HEK293 (cell line): ENCODE measurements around the gene PIM1.

ENCODE experiments used
- HOXD13 ChIP-seq: sonication (generic); formaldehyde crosslinking; IDR thresholded peaks from 2 replicates; pipeline ENCODE4 v1.8.0; 2022; ENCODE audit warnings: missing genetic modification reagents, borderline replicate concordance
- KLF16 ChIP-seq: fragments of 450-650 bp; formaldehyde crosslinking; IDR thresholded peaks from 2 replicates; pipeline ENCODE4 v1.5.1; 2017; ENCODE audit warnings: missing biosample characterization, missing genetic modification characterization
- TF ChIP-seq, protein P1 (sequence below): fragments of 450-650 bp; formaldehyde crosslinking; IDR thresholded peaks from 2 replicates; pipeline ENCODE4 v1.5.1; 2016; ENCODE audit warnings: missing biosample characterization, missing genetic modification characterization
- TF ChIP-seq, protein P2 (sequence below): fragments of 450-650 bp; formaldehyde crosslinking; optimal IDR thresholded peaks from 2 replicates; pipeline ENCODE3; 2016; ENCODE audit warnings: missing biosample characterization, mild to moderate bottlenecking, missing genetic modification characterization
- TF ChIP-seq, protein P3 (sequence below): fragments of 450-650 bp; formaldehyde crosslinking; IDR thresholded peaks from 2 replicates; pipeline ENCODE4 v1.5.1; 2016; ENCODE audit warnings: missing biosample characterization, missing genetic modification characterization
- TF ChIP-seq, protein P4 (sequence below): fragments of 450-650 bp; formaldehyde crosslinking; IDR thresholded peaks from 2 replicates; pipeline ENCODE4 v1.5.1; 2016; ENCODE audit warnings: missing biosample characterization, missing genetic modification characterization, low read depth
- TF ChIP-seq, protein P5 (sequence below): fragments of 450-650 bp; formaldehyde crosslinking; IDR thresholded peaks from 2 replicates; pipeline ENCODE4 v1.5.1; 2016; ENCODE audit warnings: missing biosample characterization, missing genetic modification characterization

DNA sequence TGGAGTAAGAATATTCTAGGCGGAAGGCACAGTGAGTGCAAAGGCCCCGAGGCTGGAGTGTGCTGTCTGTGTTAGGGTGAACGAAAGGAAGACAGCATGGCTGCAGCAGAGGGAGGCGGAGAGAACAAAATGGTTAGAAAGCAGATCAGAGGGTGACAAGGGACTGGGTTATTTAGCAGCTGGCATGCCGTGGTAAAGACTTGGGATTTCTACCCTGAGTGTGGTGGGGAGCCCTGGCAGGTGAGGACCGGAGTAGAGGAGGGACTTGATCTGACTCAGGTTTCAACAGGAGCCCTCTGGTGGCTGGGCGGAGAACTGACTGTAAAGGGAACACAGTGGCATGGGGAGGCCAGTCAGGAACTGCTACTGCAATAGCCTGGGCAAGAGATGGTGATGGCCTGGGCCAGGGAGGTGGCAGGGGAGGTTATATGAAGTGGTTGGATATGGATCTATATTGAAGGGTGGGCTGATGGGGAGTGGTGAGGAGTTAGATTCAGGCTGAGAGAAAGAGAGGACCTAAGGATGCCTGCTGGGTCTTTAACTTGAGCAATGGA is 38.0 kb downstream of the PIM1 start:
- TF ChIP-seq, protein P1, sequence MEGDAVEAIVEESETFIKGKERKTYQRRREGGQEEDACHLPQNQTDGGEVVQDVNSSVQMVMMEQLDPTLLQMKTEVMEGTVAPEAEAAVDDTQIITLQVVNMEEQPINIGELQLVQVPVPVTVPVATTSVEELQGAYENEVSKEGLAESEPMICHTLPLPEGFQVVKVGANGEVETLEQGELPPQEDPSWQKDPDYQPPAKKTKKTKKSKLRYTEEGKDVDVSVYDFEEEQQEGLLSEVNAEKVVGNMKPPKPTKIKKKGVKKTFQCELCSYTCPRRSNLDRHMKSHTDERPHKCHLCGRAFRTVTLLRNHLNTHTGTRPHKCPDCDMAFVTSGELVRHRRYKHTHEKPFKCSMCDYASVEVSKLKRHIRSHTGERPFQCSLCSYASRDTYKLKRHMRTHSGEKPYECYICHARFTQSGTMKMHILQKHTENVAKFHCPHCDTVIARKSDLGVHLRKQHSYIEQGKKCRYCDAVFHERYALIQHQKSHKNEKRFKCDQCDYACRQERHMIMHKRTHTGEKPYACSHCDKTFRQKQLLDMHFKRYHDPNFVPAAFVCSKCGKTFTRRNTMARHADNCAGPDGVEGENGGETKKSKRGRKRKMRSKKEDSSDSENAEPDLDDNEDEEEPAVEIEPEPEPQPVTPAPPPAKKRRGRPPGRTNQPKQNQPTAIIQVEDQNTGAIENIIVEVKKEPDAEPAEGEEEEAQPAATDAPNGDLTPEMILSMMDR (tag by site-specific recombination): peak; percentile 85
- TF ChIP-seq, protein P2, sequence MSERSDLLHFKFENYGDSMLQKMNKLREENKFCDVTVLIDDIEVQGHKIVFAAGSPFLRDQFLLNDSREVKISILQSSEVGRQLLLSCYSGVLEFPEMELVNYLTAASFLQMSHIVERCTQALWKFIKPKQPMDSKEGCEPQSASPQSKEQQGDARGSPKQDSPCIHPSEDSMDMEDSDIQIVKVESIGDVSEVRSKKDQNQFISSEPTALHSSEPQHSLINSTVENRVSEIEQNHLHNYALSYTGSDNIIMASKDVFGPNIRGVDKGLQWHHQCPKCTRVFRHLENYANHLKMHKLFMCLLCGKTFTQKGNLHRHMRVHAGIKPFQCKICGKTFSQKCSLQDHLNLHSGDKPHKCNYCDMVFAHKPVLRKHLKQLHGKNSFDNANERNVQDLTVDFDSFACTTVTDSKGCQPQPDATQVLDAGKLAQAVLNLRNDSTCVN: no peak
- TF ChIP-seq KLF16: no peak
- TF ChIP-seq, protein P3, sequence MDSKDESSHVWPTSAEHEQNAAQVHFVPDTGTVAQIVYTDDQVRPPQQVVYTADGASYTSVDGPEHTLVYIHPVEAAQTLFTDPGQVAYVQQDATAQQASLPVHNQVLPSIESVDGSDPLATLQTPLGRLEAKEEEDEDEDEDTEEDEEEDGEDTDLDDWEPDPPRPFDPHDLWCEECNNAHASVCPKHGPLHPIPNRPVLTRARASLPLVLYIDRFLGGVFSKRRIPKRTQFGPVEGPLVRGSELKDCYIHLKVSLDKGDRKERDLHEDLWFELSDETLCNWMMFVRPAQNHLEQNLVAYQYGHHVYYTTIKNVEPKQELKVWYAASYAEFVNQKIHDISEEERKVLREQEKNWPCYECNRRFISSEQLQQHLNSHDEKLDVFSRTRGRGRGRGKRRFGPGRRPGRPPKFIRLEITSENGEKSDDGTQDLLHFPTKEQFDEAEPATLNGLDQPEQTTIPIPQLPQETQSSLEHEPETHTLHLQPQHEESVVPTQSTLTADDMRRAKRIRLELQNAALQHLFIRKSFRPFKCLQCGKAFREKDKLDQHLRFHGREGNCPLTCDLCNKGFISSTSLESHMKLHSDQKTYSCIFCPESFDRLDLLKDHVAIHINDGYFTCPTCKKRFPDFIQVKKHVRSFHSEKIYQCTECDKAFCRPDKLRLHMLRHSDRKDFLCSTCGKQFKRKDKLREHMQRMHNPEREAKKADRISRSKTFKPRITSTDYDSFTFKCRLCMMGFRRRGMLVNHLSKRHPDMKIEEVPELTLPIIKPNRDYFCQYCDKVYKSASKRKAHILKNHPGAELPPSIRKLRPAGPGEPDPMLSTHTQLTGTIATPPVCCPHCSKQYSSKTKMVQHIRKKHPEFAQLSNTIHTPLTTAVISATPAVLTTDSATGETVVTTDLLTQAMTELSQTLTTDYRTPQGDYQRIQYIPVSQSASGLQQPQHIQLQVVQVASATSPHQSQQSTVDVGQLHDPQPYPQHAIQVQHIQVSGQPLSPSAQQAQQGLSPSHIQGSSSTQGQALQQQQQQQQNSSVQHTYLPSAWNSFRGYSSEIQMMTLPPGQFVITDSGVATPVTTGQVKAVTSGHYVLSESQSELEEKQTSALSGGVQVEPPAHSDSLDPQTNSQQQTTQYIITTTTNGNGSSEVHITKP (tag by site-specific recombination): no peak
- TF ChIP-seq, protein P4, sequence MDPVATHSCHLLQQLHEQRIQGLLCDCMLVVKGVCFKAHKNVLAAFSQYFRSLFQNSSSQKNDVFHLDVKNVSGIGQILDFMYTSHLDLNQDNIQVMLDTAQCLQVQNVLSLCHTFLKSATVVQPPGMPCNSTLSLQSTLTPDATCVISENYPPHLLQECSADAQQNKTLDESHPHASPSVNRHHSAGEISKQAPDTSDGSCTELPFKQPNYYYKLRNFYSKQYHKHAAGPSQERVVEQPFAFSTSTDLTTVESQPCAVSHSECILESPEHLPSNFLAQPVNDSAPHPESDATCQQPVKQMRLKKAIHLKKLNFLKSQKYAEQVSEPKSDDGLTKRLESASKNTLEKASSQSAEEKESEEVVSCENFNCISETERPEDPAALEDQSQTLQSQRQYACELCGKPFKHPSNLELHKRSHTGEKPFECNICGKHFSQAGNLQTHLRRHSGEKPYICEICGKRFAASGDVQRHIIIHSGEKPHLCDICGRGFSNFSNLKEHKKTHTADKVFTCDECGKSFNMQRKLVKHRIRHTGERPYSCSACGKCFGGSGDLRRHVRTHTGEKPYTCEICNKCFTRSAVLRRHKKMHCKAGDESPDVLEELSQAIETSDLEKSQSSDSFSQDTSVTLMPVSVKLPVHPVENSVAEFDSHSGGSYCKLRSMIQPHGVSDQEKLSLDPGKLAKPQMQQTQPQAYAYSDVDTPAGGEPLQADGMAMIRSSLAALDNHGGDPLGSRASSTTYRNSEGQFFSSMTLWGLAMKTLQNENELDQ (tag by site-specific recombination): no peak
- TF ChIP-seq, protein P5, sequence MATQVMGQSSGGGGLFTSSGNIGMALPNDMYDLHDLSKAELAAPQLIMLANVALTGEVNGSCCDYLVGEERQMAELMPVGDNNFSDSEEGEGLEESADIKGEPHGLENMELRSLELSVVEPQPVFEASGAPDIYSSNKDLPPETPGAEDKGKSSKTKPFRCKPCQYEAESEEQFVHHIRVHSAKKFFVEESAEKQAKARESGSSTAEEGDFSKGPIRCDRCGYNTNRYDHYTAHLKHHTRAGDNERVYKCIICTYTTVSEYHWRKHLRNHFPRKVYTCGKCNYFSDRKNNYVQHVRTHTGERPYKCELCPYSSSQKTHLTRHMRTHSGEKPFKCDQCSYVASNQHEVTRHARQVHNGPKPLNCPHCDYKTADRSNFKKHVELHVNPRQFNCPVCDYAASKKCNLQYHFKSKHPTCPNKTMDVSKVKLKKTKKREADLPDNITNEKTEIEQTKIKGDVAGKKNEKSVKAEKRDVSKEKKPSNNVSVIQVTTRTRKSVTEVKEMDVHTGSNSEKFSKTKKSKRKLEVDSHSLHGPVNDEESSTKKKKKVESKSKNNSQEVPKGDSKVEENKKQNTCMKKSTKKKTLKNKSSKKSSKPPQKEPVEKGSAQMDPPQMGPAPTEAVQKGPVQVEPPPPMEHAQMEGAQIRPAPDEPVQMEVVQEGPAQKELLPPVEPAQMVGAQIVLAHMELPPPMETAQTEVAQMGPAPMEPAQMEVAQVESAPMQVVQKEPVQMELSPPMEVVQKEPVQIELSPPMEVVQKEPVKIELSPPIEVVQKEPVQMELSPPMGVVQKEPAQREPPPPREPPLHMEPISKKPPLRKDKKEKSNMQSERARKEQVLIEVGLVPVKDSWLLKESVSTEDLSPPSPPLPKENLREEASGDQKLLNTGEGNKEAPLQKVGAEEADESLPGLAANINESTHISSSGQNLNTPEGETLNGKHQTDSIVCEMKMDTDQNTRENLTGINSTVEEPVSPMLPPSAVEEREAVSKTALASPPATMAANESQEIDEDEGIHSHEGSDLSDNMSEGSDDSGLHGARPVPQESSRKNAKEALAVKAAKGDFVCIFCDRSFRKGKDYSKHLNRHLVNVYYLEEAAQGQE (tag by site-specific recombination): no peak
- TF ChIP-seq HOXD13 (CRISPR knock-in tag): no peak
